ENCODE data around the gene ST8SIA5. TPM values are rescaled to one million over a fixed set of nuclear protein-coding genes. Genes with fewer than 3 reads are reported as not detected.

The ST8SIA5 gene
- polyA plus RNA-seq, 1 experiment, result not detected

DNA sequence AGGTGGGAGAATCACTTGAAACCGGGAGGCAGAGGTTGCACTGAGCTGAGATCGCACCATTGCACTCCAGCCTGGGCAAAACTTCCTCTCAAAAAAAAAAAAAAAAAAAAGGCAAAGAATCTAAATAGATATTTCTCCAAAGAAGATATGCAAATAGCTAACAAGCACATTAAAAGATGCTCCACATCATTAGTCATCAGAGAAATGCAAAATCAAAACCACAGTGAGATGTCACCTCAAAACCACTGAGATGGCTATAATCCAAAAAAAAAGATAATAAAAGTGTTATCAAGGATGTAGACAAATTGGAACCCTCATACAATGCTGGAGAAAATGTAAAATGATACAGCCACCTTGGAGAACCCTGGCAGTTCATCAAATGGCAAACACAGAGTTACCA is 8.4 kb downstream of the ST8SIA5 start:
- DNase-seq (ENCODE audit: low read depth), result no peak
- CTCF ChIA-PET, result no interaction called here
- POLR2A ChIA-PET, result no interaction called here

DNA sequence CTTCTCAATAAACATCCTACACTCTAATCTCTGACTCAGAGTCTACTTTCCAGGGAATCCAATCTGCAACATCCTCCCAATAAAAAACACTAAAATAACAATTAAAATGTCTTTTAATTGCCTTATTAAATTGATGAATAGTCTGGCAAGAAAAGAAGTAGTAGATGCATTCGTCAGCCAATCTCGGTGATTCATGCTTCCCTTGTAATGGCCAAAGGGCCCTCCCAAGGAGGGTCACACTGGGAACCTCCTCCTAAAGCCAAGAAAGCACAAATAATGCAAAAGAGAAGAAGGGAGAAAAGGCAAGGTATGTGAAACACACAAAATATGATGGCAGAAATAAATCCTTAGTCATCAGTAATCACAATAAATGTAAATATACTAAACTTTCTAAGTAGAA is 16.8 kb downstream of the ST8SIA5 start:
- TF ChIP-seq, protein P1, sequence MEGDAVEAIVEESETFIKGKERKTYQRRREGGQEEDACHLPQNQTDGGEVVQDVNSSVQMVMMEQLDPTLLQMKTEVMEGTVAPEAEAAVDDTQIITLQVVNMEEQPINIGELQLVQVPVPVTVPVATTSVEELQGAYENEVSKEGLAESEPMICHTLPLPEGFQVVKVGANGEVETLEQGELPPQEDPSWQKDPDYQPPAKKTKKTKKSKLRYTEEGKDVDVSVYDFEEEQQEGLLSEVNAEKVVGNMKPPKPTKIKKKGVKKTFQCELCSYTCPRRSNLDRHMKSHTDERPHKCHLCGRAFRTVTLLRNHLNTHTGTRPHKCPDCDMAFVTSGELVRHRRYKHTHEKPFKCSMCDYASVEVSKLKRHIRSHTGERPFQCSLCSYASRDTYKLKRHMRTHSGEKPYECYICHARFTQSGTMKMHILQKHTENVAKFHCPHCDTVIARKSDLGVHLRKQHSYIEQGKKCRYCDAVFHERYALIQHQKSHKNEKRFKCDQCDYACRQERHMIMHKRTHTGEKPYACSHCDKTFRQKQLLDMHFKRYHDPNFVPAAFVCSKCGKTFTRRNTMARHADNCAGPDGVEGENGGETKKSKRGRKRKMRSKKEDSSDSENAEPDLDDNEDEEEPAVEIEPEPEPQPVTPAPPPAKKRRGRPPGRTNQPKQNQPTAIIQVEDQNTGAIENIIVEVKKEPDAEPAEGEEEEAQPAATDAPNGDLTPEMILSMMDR (IDR thresholded peaks at IDR 0.05; ENCODE audit: insufficient read depth, low read depth, low read length), result no peak

More for the DNA sequence above, 8.4 kb downstream of the ST8SIA5 start:
- TF ChIP-seq, protein P1 (IDR thresholded peaks at IDR 0.05; ENCODE audit: insufficient read depth, low read depth, low read length), result no peak
- Histone ChIP-seq H3K27me3 (ENCODE audit: control insufficient read depth, insufficient read depth, low read length) (peaks cover 3% of the 10 kb centered on the region), H3K36me3 (ENCODE audit: control insufficient read depth, insufficient read depth, low read length) (no peaks in the 10 kb centered on the region), H3K4me3 (ENCODE audit: low read depth, low read length) (no peak overlapping the region)

DNA sequence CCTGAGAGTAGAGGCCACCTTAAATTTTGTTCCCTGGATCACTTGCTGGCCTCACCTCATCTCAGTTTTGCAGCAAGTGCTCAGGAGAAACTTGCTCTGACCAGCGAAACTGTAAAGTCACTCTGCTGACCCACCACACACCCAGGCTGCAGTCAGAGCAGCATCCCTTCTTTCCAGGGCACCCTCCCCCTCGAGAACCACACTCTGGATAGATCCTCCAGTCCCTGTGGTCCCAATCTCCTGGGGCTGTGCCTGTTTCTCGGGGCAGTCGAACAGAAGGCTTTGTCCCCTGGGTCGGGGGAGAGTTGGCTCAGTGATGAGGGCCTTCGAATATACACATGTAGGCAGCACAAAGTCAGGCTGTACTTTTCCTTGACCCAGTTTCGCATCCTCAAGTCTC is 18.4 kb downstream of the ST8SIA5 start:
- DNase-seq (ENCODE audit: low read depth), result no peak
- ChIA-PET POLR2A (no interaction called here), CTCF (no interaction called here)

More for the DNA sequence above, 16.8 kb downstream of the ST8SIA5 start:
- DNase-seq (ENCODE audit: low read depth), result no peak
- ChIA-PET POLR2A (no interaction called here), CTCF (no interaction called here)
- Histone ChIP-seq H3K4me3 (ENCODE audit: low read depth, low read length) (no peak overlapping the region), H3K36me3 (ENCODE audit: control insufficient read depth, insufficient read depth, low read length) (no peaks in the 10 kb centered on the region), H3K27me3 (ENCODE audit: control insufficient read depth, insufficient read depth, low read length) (peaks cover 7% of the 10 kb centered on the region; the same call in 1 of the 2 replicates)

DNA sequence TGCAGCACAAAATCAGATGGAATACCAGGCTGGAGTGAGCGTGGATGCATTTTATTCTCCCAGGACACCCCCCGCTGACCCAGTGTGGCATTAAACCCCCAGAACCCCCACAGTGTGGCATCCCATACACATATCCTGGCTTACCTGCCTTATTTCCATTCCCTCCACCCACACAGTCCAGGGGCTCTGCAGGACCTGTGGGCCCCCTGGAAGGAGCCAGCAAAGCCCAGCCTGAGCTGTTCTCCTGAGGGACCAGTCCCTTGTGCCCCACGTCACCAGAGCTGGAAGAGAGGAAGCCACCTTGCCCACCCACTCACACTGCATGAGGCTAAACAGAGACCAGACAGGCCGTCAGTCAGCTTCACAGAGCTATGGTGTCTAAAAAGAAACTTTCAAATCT is 20.1 kb downstream of the ST8SIA5 start:
- no peak for DNase-seq (ENCODE audit: low read depth)
- POLR2A ChIA-PET, result no interaction called here
- CTCF ChIA-PET, result no interaction called here
- Histone ChIP-seq H3K4me3 (ENCODE audit: low read depth, low read length) (no peak overlapping the region), H3K36me3 (ENCODE audit: control insufficient read depth, insufficient read depth, low read length) (no peaks in the 10 kb centered on the region), H3K27me3 (ENCODE audit: control insufficient read depth, insufficient read depth, low read length) (peaks cover 7% of the 10 kb centered on the region; the same call in 1 of the 2 replicates)
- TF ChIP-seq, protein P1 (IDR thresholded peaks at IDR 0.05; ENCODE audit: insufficient read depth, low read depth, low read length), result no peak

More for the DNA sequence above, 18.4 kb downstream of the ST8SIA5 start:
- Histone ChIP-seq H3K4me3 (ENCODE audit: low read depth, low read length) (no peak overlapping the region), H3K36me3 (ENCODE audit: control insufficient read depth, insufficient read depth, low read length) (no peaks in the 10 kb centered on the region), H3K27me3 (ENCODE audit: control insufficient read depth, insufficient read depth, low read length) (peaks cover 7% of the 10 kb centered on the region; the same call in 1 of the 2 replicates)
- TF ChIP-seq, protein P1 (IDR thresholded peaks at IDR 0.05; ENCODE audit: insufficient read depth, low read depth, low read length), result no peak

DNA sequence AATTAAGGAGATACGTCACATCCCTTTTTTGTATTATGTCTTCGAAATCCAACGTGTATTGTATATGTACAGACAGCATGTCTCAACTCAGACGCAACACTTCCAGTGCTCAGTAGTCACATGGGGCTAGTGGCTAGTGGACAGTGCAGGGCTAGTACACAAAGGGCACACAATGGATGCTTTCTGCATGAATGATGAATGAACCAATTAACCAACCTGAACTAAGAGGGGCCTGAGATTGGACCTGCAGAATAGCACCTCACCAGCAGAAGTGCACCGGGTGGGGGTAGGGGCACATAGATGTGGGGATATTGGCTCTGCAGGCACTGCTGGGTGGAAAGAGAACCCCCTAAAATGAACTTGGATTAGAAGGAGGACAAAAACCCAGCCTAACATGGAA is 20.7 kb downstream of the ST8SIA5 start:
- DNase-seq (ENCODE audit: low read depth), result no peak
- no peak overlapping the region for H3K4me3 ChIP-seq (ENCODE audit: low read depth, low read length)
- H3K36me3 ChIP-seq (ENCODE audit: control insufficient read depth, insufficient read depth, low read length), result no peaks in the 10 kb centered on the region
- TF ChIP-seq, protein P1 (IDR thresholded peaks at IDR 0.05; ENCODE audit: insufficient read depth, low read depth, low read length), result no peak
- CTCF ChIA-PET, result no interaction called here
- POLR2A ChIA-PET, result no interaction called here
- peaks cover 7% of the 10 kb centered on the region; the same call in 1 of the 2 replicates for H3K27me3 ChIP-seq (ENCODE audit: control insufficient read depth, insufficient read depth, low read length)
